ENCODE measurements around the gene CRTAC1. TPM values are rescaled to one million over a fixed set of nuclear protein-coding genes. Genes with fewer than 3 reads are reported as not detected.

CRTAC1 gene
- total RNA-seq, 1 experiment from 2014 or later = 1.2 TPM

DNA sequence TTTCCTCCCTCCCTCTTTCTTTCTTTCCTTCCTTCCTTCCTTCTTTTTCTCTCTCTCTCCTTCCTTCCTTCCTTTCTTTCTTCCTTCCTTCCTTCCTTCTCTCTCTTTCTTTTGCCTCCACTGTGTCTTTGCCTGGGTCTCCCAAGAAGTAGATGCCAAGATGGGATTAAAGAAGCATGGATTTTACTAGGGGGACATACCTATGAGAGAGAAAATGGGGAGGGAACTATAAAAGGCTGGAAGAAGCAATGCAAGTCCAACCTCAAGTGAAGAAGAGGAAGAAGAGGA lies 33.3 kb upstream of the CRTAC1 start:
- no peaks in the 10 kb centered on the region; the same call in none of the 2 replicates for H3K27me3 Mint-ChIP-seq (ENCODE audit: low read depth)
- CTCF ChIA-PET = no interaction called here
- no peak overlapping the region for H3K27ac Mint-ChIP-seq

DNA sequence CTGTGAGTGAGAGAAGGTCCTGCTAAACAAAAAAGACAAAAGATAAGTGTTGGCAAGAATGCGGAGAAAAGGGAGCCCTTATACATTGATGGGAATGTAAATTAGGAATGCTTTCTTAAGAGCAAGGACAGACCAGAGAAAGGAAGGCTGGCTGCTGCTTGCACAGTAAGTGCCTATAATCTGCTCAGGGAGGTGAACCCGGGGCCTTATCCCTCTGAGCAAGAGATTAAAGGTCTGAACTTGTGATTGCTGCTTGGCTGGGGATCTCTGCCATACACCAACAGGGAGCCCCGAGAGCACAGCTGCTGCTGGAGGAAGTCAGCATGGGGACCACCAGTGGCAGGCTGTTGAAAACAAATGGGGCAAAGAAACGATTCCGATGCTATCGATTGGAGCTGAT lies 32.0 kb upstream of the CRTAC1 start:
- Mint-ChIP-seq H3K4me3 (no peak overlapping the region), H3K27me3 (ENCODE audit: low read depth) (no peaks in the 10 kb centered on the region; the same call in none of the 2 replicates), H3K4me1 (peaks cover 15% of the 10 kb centered on the region), H3K27ac (no peak overlapping the region), H3K36me3 (no peaks in the 10 kb centered on the region), H3K9me3 (no peaks in the 10 kb centered on the region)
- DNase-seq (ENCODE audit: low spot score) (no peak), ATAC-seq (peak; percentile 72)
- ChIA-PET CTCF (interaction anchor here (0.6 to 1.0 kb wide), 4 partner anchors 10 to 246 kb away, joined by 3 read pairs; no protein-coding TSS in a partner anchor), POLR2A (no interaction called here)
- TF ChIP-seq, protein P1, sequence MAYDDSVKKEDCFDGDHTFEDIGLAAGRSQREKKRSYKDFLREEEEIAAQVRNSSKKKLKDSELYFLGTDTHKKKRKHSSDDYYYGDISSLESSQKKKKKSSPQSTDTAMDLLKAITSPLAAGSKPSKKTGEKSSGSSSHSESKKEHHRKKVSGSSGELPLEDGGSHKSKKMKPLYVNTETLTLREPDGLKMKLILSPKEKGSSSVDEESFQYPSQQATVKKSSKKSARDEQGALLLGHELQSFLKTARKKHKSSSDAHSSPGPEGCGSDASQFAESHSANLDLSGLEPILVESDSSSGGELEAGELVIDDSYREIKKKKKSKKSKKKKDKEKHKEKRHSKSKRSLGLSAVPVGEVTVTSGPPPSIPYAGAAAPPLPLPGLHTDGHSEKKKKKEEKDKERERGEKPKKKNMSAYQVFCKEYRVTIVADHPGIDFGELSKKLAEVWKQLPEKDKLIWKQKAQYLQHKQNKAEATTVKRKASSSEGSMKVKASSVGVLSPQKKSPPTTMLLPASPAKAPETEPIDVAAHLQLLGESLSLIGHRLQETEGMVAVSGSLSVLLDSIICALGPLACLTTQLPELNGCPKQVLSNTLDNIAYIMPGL (CRISPR knock-in tag; IDR thresholded peaks at IDR 0.05) = no peak
- TF ChIP-seq GRHL2 (CRISPR knock-in tag; IDR thresholded peaks at IDR 0.05; ENCODE audit: insufficient replicate concordance, severe bottlenecking) (no peak), NFYB (CRISPR knock-in tag; conservative IDR thresholded peaks at IDR 0.05; ENCODE audit: low read depth) (no peak), TCF7 (CRISPR knock-in tag; IDR thresholded peaks at IDR 0.05; ENCODE audit: low read depth) (no peak), ELF4 (CRISPR knock-in tag; IDR thresholded peaks at IDR 0.05; ENCODE audit: low read depth) (no peak), SMAD4 (CRISPR knock-in tag; IDR thresholded peaks at IDR 0.05) (no peak), NFATC4 (CRISPR knock-in tag; IDR thresholded peaks at IDR 0.05) (no peak), ZNF138 (CRISPR knock-in tag; conservative IDR thresholded peaks at IDR 0.05) (no peak)
- TF ChIP-seq, protein P2, sequence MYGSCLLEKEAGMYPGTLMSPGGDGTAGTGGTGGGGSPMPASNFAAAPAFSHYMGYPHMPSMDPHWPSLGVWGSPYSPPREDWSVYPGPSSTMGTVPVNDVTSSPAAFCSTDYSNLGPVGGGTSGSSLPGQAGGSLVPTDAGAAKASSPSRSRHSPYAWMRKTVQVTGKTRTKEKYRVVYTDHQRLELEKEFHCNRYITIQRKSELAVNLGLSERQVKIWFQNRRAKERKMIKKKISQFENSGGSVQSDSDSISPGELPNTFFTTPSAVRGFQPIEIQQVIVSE (CRISPR knock-in tag; IDR thresholded peaks at IDR 0.05; ENCODE audit: borderline replicate concordance) = no peak
- TF ChIP-seq, protein P3, sequence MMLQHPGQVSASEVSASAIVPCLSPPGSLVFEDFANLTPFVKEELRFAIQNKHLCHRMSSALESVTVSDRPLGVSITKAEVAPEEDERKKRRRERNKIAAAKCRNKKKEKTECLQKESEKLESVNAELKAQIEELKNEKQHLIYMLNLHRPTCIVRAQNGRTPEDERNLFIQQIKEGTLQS (CRISPR knock-in tag; conservative IDR thresholded peaks at IDR 0.05) = no peak

More for the DNA sequence above, 33.3 kb upstream of the CRTAC1 start:
- POLR2A ChIA-PET = no interaction called here
- no peak overlapping the region for H3K4me3 Mint-ChIP-seq
- H3K36me3 Mint-ChIP-seq = no peaks in the 10 kb centered on the region
- no peaks in the 10 kb centered on the region for H3K9me3 Mint-ChIP-seq
- TF ChIP-seq FOXP1 (CRISPR knock-in tag; IDR thresholded peaks at IDR 0.05; ENCODE audit: borderline replicate concordance) = no peak
- TF ChIP-seq, protein P4, sequence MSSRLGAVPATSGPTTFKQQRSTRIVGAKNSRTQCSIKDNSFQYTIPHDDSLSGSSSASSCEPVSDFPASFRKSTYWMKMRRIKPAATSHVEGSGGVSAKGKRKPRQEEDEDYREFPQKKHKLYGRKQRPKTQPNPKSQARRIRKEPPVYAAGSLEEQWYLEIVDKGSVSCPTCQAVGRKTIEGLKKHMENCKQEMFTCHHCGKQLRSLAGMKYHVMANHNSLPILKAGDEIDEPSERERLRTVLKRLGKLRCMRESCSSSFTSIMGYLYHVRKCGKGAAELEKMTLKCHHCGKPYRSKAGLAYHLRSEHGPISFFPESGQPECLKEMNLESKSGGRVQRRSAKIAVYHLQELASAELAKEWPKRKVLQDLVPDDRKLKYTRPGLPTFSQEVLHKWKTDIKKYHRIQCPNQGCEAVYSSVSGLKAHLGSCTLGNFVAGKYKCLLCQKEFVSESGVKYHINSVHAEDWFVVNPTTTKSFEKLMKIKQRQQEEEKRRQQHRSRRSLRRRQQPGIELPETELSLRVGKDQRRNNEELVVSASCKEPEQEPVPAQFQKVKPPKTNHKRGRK (CRISPR knock-in tag; IDR thresholded peaks at IDR 0.05; ENCODE audit: borderline replicate concordance) = peak; percentile 89; the same call in 1 of the 2 replicates
- TF ChIP-seq ATF1 (CRISPR knock-in tag; IDR thresholded peaks at IDR 0.05) = no peak
- TF ChIP-seq, protein P5, sequence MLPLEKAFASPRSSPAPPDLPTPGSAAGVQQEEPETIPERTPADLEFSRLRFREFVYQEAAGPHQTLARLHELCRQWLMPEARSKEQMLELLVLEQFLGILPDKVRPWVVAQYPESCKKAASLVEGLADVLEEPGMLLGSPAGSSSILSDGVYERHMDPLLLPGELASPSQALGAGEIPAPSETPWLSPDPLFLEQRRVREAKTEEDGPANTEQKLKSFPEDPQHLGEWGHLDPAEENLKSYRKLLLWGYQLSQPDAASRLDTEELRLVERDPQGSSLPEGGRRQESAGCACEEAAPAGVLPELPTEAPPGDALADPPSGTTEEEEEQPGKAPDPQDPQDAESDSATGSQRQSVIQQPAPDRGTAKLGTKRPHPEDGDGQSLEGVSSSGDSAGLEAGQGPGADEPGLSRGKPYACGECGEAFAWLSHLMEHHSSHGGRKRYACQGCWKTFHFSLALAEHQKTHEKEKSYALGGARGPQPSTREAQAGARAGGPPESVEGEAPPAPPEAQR (CRISPR knock-in tag; IDR thresholded peaks at IDR 0.05) = no peak
- TF ChIP-seq, protein P6, sequence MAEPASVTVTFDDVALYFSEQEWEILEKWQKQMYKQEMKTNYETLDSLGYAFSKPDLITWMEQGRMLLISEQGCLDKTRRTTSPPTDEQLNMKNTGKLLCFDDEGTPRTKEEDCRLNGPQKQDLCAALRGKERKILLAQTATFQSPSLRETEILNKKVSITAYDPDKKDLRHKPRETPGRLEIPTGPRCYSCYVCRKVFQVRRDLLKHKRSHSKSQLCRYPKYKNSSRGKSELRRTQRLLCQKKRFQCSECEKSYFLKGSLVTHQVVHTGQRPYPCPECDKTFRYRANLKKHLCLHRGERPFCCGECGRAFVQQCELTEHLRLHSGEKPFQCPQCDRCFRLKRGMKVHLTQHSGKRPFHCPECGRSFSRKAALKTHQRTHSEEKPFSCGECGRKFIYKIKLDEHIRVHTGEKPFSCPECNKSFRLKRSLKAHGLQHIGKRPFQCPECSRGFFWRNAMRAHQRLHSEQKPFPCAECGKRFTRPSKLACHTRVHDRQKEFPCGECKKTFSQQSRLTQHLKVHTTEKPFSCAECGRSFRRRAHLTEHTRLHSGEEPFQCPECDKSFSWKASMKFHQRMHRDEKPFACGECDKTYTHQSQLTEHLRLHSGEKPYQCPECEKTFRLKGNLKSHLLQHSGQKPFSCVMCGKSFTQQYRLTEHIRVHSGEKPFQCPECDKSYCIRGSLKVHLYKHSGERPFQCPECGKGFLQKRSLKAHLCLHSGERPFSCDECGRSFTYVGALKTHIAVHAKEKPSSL (CRISPR knock-in tag; conservative IDR thresholded peaks at IDR 0.05) = no peak
- no peak for TF ChIP-seq SOX15 (CRISPR knock-in tag; IDR thresholded peaks at IDR 0.05)
- TF ChIP-seq, protein P7, sequence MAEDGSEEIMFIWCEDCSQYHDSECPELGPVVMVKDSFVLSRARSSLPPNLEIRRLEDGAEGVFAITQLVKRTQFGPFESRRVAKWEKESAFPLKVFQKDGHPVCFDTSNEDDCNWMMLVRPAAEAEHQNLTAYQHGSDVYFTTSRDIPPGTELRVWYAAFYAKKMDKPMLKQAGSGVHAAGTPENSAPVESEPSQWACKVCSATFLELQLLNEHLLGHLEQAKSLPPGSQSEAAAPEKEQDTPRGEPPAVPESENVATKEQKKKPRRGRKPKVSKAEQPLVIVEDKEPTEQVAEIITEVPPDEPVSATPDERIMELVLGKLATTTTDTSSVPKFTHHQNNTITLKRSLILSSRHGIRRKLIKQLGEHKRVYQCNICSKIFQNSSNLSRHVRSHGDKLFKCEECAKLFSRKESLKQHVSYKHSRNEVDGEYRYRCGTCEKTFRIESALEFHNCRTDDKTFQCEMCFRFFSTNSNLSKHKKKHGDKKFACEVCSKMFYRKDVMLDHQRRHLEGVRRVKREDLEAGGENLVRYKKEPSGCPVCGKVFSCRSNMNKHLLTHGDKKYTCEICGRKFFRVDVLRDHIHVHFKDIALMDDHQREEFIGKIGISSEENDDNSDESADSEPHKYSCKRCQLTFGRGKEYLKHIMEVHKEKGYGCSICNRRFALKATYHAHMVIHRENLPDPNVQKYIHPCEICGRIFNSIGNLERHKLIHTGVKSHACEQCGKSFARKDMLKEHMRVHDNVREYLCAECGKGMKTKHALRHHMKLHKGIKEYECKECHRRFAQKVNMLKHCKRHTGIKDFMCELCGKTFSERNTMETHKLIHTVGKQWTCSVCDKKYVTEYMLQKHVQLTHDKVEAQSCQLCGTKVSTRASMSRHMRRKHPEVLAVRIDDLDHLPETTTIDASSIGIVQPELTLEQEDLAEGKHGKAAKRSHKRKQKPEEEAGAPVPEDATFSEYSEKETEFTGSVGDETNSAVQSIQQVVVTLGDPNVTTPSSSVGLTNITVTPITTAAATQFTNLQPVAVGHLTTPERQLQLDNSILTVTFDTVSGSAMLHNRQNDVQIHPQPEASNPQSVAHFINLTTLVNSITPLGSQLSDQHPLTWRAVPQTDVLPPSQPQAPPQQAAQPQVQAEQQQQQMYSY (CRISPR knock-in tag; IDR thresholded peaks at IDR 0.05) = no peak
- TF ChIP-seq ZNF423 (CRISPR knock-in tag; IDR thresholded peaks at IDR 0.05) = no peak
- ATAC-seq (no peak), DNase-seq (ENCODE audit: low spot score) (no peak)
- peaks cover 15% of the 10 kb centered on the region for H3K4me1 Mint-ChIP-seq

Data from WTC11 (cell line).